ENCODE measurements around the gene DENND4A. TPM values are rescaled to one million over a fixed set of nuclear protein-coding genes. Genes with fewer than 3 reads are reported as not detected.

Gene DENND4A
- total RNA-seq, 2 donors from 2014 or later = 25.6 to 57.7 TPM

DNA sequence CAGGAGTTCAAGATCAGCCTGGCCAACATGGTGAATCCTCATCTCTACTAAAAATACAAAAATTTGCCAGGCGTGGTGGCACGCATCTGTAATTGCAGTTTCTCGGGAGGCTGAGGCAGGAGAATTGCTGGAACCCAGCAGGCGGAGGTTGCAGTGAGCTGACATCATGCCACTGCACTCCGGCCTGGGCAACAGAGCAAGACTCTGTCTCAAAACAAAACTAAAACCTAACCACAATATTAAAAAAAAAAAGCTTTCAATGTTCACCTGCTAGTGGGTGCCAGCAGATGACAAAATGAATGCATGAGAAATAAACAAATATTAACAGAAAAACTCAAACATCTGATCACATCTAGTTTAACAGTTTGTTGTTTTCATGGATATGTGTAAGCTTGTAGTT is 161.3 kb downstream of the DENND4A start:
- H3K9me3 ChIP-seq = no peaks in the 10 kb centered on the region
- no peak for ATAC-seq (ENCODE audit: insufficient number of reproducible peaks, low FRiP score, low read depth)
- H3K4me3 ChIP-seq = no peak overlapping the region
- H3K27ac ChIP-seq = no peak overlapping the region
- H3K27me3 ChIP-seq (replicated peaks; ENCODE audit: insufficient read depth) = no peaks in the 10 kb centered on the region
- no peaks in the 10 kb centered on the region for H3K36me3 ChIP-seq
- DNase-seq (ENCODE audit: low spot score) = no peak
- TF ChIP-seq, protein P1, sequence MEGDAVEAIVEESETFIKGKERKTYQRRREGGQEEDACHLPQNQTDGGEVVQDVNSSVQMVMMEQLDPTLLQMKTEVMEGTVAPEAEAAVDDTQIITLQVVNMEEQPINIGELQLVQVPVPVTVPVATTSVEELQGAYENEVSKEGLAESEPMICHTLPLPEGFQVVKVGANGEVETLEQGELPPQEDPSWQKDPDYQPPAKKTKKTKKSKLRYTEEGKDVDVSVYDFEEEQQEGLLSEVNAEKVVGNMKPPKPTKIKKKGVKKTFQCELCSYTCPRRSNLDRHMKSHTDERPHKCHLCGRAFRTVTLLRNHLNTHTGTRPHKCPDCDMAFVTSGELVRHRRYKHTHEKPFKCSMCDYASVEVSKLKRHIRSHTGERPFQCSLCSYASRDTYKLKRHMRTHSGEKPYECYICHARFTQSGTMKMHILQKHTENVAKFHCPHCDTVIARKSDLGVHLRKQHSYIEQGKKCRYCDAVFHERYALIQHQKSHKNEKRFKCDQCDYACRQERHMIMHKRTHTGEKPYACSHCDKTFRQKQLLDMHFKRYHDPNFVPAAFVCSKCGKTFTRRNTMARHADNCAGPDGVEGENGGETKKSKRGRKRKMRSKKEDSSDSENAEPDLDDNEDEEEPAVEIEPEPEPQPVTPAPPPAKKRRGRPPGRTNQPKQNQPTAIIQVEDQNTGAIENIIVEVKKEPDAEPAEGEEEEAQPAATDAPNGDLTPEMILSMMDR (IDR thresholded peaks at IDR 0.05) = no peak
- H3K4me1 ChIP-seq (ENCODE audit: control insufficient read depth in 1 of 2, low read depth in 2 of 2) = no peaks in the 10 kb centered on the region

DNA sequence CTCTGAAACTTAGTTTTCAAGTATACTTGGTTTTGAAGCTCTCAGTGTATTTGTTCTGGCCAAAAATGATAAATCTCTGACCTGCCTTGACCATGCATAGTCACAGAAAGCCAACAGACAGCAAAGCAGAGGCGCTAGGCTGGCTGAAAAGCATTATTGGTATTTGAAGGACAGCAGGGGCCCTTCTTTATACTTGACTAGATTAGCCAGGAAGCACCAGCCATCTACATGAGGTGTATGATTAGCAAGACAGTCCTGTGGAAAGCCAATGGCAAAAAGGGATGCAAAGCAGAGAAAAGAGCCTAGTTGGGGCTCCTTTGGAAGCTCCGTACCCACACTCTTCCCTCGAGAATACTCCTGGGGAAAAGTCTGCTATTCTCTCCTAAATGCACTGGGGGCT is 162.5 kb downstream of the DENND4A start:
- TF ChIP-seq, protein P1 (IDR thresholded peaks at IDR 0.05) = no peak
- ATAC-seq (ENCODE audit: insufficient number of reproducible peaks, low FRiP score, low read depth) (no peak), DNase-seq (ENCODE audit: low spot score) (no peak)
- Histone ChIP-seq H3K27me3 (replicated peaks; ENCODE audit: insufficient read depth) (no peaks in the 10 kb centered on the region), H3K4me1 (ENCODE audit: control insufficient read depth in 1 of 2, low read depth in 2 of 2) (no peaks in the 10 kb centered on the region), H3K36me3 (no peaks in the 10 kb centered on the region), H3K9me3 (no peaks in the 10 kb centered on the region), H3K4me3 (no peak overlapping the region), H3K27ac (no peak overlapping the region)

DNA sequence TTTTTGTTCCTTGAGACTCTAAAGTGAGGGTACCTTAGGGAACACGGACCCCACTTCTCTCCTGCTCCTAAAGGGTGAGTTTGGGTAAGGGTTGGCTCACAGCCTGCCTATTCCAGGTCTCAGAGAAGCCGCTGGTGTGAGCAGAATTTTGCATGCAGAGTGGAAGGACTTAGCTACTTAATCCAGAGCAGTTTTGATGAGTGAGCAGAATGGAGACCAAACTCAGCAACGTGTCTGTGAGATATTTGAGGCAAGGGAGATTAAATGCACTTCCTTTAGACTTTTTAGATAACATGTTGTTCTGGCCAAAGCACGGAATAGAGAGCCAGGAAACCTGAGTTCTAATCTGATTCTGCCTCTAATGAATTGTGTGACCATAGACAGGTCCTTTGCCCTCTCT is 165.2 kb downstream of the DENND4A start:
- Histone ChIP-seq H3K9me3 (no peaks in the 10 kb centered on the region), H3K4me3 (no peak overlapping the region), H3K4me1 (ENCODE audit: control insufficient read depth in 1 of 2, low read depth in 2 of 2) (no peaks in the 10 kb centered on the region), H3K27me3 (replicated peaks; ENCODE audit: insufficient read depth) (no peaks in the 10 kb centered on the region), H3K36me3 (no peaks in the 10 kb centered on the region), H3K27ac (no peak overlapping the region)
- TF ChIP-seq, protein P1 (IDR thresholded peaks at IDR 0.05) = no peak
- DNase-seq (ENCODE audit: low spot score) (no peak), ATAC-seq (ENCODE audit: insufficient number of reproducible peaks, low FRiP score, low read depth) (no peak)

DNA sequence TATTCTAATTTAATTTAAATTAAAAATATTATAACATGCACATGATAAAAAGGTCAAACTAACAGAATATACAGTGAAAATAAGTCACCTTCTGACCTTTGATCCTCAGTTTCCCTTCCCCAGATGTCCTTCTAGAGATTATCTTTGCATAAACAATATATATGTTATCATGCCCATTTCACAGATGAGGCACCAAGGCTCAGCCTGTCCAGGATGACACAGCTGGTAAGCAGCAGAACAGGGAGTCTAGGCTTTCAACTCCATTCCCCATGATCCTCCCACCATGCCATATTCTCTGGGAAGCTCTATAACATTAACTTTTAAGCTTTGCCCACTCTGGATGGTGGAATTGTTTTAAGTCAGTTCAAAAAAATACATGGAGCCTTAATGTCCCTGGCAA is 169.0 kb downstream of the DENND4A start:
- Histone ChIP-seq H3K4me1 (ENCODE audit: control insufficient read depth in 1 of 2, low read depth in 2 of 2) (no peaks in the 10 kb centered on the region), H3K27ac (no peak overlapping the region), H3K9me3 (no peaks in the 10 kb centered on the region), H3K4me3 (no peak overlapping the region), H3K36me3 (no peaks in the 10 kb centered on the region), H3K27me3 (replicated peaks; ENCODE audit: insufficient read depth) (no peaks in the 10 kb centered on the region)
- no peak for ATAC-seq (ENCODE audit: insufficient number of reproducible peaks, low FRiP score, low read depth)
- TF ChIP-seq, protein P1 (IDR thresholded peaks at IDR 0.05) = no peak
- DNase-seq (ENCODE audit: low spot score) = no peak

DNA sequence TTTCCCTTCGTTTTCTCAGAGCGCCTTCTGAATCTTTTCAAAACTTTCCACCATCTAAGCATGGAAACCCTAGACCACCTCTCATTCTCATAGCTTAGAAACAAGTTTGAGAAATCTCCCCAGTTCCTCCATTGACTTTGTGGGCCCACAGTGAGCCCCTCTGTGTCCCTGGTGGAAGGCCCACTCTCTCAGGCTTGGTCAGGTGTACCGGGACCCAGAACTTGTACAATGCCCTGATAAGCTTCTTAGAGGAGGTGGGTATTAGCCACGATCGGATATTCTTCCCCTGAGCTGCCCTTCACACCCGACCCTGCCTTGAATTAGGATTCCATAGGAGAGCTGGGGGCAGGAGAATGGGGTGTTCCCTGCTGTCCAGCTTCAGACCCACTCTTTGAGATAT is 170.5 kb downstream of the DENND4A start, which contains the start of gene SLC24A1:
TSS of gene SLC24A1 (plus strand) at position 301 of the 400 bp plus-strand sequence. CDS start 2,143 bp downstream, outside the sequence.
- Histone ChIP-seq H3K27me3 (replicated peaks; ENCODE audit: insufficient read depth) (no peaks in the 10 kb centered on the region), H3K4me1 (ENCODE audit: control insufficient read depth in 1 of 2, low read depth in 2 of 2) (no peaks in the 10 kb centered on the region), H3K27ac (no peak within 1 kb of the TSS), H3K36me3 (no peaks in the 10 kb centered on the region), H3K9me3 (no peaks in the 10 kb centered on the region), H3K4me3 (no peak within 1 kb of the TSS)
- no peak for ATAC-seq (ENCODE audit: insufficient number of reproducible peaks, low FRiP score, low read depth)
- TF ChIP-seq, protein P1 (IDR thresholded peaks at IDR 0.05) = no peak
- DNase-seq (ENCODE audit: low spot score) = no peak

Data from thoracic aorta (tissue), 2 donors.